HG03135 (cell line): Measurements from ENCODE around the gene ALS2.
"Not testable (repeated sequence)": the region's sequence is repeated elsewhere in the genome, so short reads cannot be mapped to it uniquely, and the experiment has no call there.

Experiments
- ATAC-seq: cut with Tn5 transposase; IDR thresholded peaks from one replicate; pipeline ENCODE4 v1.9.1; 2021; ENCODE audit warnings: mild to moderate bottlenecking, moderate library complexity; ENCODE audit not compliant: unreplicated experiment

ALS2 gene

GRCh38 chr2:201794294-201794693, 13.6 kb upstream of the ALS2 start:
- ATAC-seq: no peak

- no peak for ATAC-seq
Observed at GRCh38 chr2:201793631-201794030, 12.9 kb upstream of the ALS2 start.

DNA sequence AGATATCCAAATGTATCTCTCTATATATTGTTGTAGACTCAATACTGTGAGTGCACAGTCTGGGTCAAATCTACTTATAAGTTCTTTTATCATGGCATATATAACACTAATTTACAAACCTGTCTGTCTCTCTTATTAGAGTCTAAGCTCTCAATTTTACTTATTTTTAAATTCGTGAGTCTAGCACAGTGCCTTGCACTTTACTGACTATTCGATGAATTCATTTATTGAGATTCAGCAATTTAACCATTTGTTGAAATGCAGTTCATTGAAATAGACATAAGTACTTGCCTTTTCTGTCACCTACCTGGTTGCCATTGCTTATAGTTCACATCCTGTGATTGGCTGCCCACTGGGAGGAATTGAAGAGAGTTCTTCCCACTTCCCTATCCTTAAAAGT, 10.3 kb upstream of the ALS2 start:
- no peak for ATAC-seq

- ATAC-seq: no peak
Observed at GRCh38 chr2:201790291-201790690, 9.6 kb upstream of the ALS2 start.

GRCh38 chr2:201789395-201789794, 8.7 kb upstream of the ALS2 start:
- no peak for ATAC-seq

DNA sequence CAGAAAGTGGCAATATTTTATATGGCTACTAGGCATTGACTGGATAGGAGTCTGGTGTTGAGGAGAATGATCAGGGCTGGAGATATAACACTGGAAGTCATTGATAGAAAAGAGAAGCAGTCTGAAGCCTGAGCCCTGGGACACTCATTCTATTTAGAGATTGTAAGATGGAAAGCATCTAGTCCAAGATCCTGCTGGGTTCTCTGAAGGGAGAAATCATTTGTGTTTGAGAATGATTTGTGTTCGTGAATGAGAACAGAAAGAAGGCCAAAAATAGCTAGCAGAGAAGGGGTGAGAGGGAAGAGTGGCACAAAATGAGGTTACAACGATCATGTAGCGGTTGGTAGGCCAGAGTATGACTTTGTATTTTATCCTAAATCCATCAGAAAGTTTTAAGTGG, 7.6 kb upstream of the ALS2 start:
- ATAC-seq: no peak

- ATAC-seq: no peak
Observed at GRCh38 chr2:201786471-201786870, 5.7 kb upstream of the ALS2 start.

DNA sequence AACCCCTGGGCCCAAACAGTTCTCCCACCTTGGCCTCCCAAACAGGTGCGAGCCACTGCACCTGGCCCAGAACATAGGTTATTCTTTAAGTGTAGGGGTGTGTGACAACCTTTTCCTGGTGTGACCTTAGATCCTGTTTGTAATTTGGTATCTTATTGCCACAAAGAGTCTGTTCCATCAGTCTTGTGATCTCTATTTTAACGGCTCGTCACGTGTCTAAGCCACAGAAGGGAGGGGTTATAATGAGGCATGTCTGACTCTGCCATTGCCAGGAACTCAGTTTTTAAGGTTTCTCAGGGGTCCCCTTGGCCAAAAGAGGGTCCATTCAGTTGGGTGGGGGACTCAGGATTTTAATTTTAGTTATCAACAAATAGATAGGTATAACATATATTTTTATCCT, 4.4 kb upstream of the ALS2 start:
- no peak for ATAC-seq

- no peak for ATAC-seq
Observed at GRCh38 chr2:201784563-201784962, 3.8 kb upstream of the ALS2 start.

DNA sequence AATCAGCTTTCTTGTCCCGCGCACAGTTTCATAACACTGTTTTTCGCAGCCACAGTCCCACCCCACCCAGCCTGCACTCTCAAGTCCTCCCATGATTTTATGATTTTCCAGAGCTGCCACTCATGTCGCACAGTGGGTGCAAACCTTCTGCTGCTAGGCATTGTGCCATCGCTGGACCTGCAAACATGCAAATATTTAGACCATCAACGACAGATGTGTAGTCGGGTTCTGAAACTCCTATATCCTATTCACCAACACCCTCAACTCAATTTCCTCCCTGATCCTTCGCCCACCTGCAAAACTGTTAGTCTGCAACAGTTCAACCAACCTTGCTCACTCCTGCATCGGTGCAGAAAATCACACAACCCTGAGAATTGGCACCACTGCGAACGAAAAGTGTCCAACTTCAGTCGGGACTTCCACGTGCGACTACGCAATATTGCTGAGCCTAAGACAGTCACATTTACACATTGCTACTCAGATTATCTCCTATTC, 871 bp upstream of the ALS2 start:
- ATAC-seq: peak; percentile 6

DNA sequence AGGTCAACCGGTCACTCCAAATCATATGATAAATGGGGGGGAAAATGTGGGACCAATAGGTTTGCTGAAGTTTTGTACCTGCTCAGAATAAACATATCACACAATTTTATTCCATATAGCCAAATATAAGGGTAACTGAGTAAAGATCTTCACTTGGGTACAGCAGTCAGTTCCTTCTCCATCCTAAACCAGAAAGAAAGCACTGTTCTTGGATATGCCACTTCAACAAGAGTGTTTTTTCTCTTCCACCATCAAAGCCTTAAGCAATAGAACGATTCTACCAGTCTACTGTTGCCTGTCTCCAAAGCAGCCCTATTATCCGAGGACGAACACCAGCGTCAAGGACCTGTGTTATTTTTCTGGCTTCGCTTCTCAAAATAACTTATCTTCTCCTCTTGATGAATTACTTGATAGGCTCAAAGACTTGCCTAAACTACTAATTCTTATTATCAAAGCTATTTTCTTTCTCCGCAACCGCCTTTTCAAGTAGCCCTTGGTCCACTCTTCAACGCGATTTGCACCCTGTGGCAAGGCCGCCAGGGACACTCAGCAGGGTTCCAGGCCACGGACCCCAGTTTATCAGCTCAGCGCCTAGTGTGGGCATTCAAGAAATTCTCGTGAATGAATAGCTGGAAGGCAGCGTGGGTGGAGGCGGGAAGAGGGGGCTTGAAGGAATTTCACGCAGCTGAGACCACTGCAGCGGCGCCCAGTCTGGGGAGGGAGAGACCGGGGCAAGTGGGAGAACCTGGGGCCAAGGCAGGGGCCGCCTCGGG, 646 bp downstream of the ALS2 start:
- peak; percentile 2 for ATAC-seq

GRCh38 chr2:201777869-201778268, 2.9 kb downstream of the ALS2 start:
- no peak for ATAC-seq

- no peak for ATAC-seq
Observed at GRCh38 chr2:201777043-201777442, 3.7 kb downstream of the ALS2 start.

DNA sequence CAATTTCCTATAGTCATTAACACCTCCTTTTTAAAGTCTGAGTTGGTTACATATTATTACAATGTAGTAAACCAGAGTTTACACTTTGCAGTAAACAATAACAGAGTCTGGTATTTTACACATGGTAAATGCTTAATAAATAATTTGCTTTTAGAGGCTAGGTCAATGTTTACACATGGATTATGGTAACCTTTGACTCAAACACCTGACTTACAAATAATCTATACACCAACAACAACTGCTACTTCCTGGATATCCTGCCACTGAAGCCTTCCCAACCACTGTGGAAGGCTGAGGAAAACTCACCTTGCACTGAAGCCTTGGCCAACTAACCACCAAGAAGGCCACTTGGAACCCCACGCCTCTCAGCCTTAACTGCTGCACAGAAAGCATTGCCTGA, 5.4 kb downstream of the ALS2 start:
- ATAC-seq: no peak

DNA sequence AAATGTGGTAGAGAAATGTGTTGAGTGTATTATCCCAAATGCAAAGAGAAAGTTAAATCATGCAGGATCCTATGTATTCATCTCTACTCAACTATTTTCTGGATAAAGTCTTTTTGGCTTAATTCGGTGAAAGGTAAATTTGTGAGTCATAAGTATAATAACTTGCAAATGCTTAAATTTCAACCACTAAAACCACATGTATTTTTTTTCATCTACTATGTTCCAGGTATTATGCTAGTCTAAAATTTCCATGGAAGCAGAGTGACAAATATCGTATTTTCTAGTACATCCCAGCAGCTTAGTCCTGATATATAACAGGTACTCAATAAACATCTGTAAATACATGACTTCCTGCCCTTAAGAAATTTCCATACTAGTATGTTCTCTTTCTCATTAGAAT, 6.2 kb downstream of the ALS2 start:
- ATAC-seq: no peak

DNA sequence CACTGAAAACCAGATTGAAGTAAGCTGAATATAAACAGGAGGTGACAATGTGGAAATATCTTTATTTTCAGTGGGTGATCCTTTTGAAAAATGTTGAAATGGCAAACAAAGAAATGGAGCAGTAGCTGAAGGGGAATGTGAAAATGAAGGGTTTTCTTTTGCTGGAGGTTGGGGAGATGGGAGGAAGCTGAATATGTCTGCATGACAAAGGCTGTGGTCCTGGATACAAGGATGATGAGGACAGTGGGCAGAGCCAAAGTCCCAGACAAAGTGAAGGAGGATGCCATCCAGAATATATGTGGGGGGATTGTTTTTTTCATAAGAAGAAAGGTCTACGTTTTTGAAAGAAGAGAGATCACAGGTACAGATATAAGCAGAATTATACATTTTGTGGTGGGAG, 6.7 kb downstream of the ALS2 start:
- ATAC-seq: no peak

GRCh38 chr2:201769666-201770373, 10.9 kb downstream of the ALS2 start:
- no peak for ATAC-seq

DNA sequence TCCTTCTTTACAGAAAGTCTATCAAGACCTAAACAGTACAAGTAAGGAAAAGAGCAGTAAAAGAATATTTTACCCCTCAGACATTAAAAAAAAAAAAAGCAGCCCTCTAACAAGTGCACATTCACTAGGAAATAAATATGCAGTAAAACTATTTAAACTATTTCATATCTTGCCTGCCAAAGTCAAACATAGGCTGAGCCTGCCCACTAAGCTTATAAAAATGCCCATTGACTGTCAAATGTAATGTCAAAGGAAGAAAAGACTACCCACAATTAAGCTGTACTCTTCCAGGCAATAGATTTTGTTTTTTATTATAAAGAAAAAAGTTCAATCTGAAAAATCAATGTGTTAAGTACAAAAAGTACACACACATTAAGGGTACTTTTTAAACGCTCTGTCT, 11.8 kb downstream of the ALS2 start:
- ATAC-seq: no peak

DNA sequence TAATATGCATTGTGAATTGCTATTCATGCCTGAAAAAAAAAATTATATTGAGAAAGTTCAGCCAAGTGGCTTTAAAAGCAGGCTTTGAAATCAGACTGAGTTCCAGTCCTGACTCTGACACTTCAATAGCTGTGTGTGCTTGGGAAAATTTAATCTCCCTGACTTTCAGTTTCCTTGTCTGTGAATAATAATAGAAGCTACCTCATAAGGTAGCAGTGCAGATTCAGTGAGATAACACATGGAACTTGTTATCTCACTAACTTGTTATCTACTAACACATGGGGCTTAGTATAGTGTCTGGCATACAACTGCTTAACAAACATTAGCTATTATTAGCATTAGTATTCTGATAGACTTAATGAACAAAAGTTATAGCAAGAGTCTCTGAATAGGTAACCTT, 14.9 kb downstream of the ALS2 start:
- ATAC-seq: no peak

- ATAC-seq: not testable (repeated sequence)
Observed at GRCh38 chr2:201764469-201764868, 16.3 kb downstream of the ALS2 start.

GRCh38 chr2:201761101-201761500, 19.6 kb downstream of the ALS2 start:
- no peak for ATAC-seq

- ATAC-seq: no peak
Observed at GRCh38 chr2:201759567-201759966, 21.2 kb downstream of the ALS2 start.
